ENCODE results near the gene SPATA6. TPM values are rescaled to one million over a fixed set of nuclear protein-coding genes. Genes with fewer than 3 reads are reported as not detected.
"Not testable (repeated sequence)": the region's sequence is repeated elsewhere in the genome, so short reads cannot be mapped to it uniquely, and the experiment has no call there.

Gene SPATA6
- 24.5 and 26.0 TPM in 2 replicates for total RNA-seq
- long read RNA-seq, partial matches to known transcripts = 3 of 11 reads
- long read RNA-seq, other reads (novel, unspliced or antisense) = 8 of 11 reads

DNA sequence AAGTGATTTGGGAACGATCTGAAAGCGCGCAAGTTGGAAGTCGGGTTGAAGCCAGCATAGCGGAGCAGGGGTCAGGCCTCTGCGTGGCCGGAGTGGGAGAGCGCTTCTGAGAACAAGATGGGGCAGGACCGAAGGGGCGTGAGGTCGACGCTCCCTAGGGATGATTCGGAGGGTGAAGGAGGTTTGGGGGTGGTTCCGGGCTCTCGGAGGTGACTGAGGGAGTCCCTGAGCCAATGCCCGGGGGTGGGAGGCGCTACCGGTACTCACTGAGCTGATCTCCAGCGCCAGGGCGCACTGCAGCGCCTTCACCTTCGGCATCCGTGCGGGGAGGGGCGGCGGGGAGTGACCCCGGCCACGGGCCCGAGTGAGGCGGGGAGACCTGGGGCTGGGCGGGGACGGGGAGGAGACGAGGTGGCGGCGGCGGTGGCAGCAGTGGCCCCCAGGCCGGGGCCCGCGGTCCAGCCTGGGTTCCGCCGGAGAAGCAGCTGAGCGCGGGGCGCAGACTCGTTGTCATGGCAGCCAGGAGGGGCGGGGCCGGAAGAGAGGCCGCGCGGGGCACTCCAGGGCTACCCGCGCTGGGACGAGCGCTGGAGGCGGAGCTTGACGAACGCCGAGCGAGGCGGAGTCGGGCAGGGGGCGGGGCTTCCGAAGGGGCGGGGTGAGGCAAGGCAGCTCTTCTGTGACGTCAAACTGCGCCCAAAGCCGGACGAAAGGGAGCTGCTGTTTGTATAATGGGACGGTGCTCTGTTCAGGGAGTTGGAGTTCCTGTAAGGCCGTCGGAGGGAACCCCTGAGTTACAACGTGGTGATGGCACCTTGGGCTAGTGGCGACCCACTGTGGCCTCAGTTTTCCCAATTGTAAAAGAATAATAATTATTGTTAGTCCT, at the start of gene SPATA6:
TSS of gene SPATA6 (minus strand) at position 514 of the 886 bp plus-strand sequence. CDS start at position 318, 196 bp downstream.
- H3K4me3 Mint-ChIP-seq = peak within 1 kb of the TSS; percentile 99
- TF ChIP-seq, protein P1, sequence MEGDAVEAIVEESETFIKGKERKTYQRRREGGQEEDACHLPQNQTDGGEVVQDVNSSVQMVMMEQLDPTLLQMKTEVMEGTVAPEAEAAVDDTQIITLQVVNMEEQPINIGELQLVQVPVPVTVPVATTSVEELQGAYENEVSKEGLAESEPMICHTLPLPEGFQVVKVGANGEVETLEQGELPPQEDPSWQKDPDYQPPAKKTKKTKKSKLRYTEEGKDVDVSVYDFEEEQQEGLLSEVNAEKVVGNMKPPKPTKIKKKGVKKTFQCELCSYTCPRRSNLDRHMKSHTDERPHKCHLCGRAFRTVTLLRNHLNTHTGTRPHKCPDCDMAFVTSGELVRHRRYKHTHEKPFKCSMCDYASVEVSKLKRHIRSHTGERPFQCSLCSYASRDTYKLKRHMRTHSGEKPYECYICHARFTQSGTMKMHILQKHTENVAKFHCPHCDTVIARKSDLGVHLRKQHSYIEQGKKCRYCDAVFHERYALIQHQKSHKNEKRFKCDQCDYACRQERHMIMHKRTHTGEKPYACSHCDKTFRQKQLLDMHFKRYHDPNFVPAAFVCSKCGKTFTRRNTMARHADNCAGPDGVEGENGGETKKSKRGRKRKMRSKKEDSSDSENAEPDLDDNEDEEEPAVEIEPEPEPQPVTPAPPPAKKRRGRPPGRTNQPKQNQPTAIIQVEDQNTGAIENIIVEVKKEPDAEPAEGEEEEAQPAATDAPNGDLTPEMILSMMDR (conservative IDR thresholded peaks at IDR 0.05) = no peak
- H3K27me3 Mint-ChIP-seq (ENCODE audit: low read depth) = no peaks in the 10 kb centered on the region
- H3K4me1 Mint-ChIP-seq = peaks cover 38% of the 10 kb centered on the region
- peak; percentile 92 for DNase-seq (ENCODE audit: low read depth, low spot score)
- H3K9me3 Mint-ChIP-seq = peaks cover 5% of the 10 kb centered on the region
- H3K27ac Mint-ChIP-seq (ENCODE audit: unreplicated experiment) = peak within 1 kb of the TSS; percentile 89
- H3K36me3 Mint-ChIP-seq (ENCODE audit: low read depth) = peaks cover 9% of the 10 kb centered on the region

- peaks cover 20% of the 10 kb centered on the region for H3K27me3 Mint-ChIP-seq (ENCODE audit: low read depth)
- H3K36me3 Mint-ChIP-seq (ENCODE audit: low read depth); H3K27ac Mint-ChIP-seq (ENCODE audit: unreplicated experiment); H3K4me3 Mint-ChIP-seq; H3K9me3 Mint-ChIP-seq; DNase-seq (ENCODE audit: low read depth, low spot score); H3K4me1 Mint-ChIP-seq: not testable (repeated sequence)
These were observed 47.9 kb upstream of the SPATA6 start for GRCh38 chr1:48519896-48520295.

GRCh38 chr1:48506870-48507269, 34.9 kb upstream of the SPATA6 start:
- no peak for DNase-seq (ENCODE audit: low read depth, low spot score)
- TF ChIP-seq, protein P1 (conservative IDR thresholded peaks at IDR 0.05) = no peak
- Mint-ChIP-seq H3K4me1 (peaks cover 7% of the 10 kb centered on the region), H3K9me3 (no peaks in the 10 kb centered on the region), H3K4me3 (no peak overlapping the region), H3K27me3 (ENCODE audit: low read depth) (peaks cover 22% of the 10 kb centered on the region), H3K36me3 (ENCODE audit: low read depth) (no peaks in the 10 kb centered on the region), H3K27ac (ENCODE audit: unreplicated experiment) (no peak overlapping the region)

DNA sequence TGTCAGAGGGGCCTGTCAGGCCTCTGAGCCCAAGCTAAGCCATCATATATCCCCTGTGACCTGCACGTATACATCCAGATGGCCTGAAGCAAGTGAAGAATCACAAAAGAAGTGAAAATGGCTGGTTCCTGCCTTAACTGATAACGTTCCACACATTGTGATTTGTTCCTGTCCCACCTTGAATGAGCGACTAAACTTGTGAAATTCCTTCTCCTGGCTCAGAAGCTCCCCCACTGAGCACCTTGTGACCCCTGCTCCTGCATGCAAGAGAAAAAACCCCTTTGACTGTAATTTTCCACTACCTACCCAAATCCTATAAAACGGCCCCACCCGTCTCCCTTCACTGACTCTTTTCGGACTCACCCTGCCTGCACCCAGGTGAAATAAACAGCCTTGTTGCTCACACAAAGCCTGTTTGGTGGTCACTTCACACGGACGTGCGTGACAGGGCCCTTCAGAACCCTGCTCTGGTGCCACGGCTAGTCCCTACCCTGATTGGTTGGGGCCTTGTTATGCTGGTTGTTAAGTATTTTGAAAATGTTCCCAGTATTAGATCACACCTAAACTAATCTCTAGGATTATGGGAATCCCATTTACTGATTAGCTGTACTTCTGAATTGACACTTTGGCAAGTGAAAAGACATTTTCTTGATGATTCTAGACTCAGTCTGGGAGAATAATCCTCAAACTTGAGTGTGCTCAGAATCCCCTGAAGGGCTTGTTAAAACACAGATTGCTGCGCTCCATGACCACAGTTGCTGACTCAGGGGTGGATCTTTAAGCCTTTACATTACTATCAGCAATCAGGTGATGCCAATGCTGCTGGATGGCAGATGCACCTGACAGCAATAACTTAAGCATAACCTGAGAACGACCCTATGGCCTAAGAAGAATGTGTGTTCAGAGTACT, 28.8 kb upstream of the SPATA6 start:
- no peak overlapping the region for H3K4me3 Mint-ChIP-seq
- H3K27me3 Mint-ChIP-seq (ENCODE audit: low read depth) = no peaks in the 10 kb centered on the region
- H3K4me1 Mint-ChIP-seq = peaks cover 7% of the 10 kb centered on the region
- H3K36me3 Mint-ChIP-seq (ENCODE audit: low read depth) = no peaks in the 10 kb centered on the region
- H3K9me3 Mint-ChIP-seq = no peaks in the 10 kb centered on the region
- DNase-seq (ENCODE audit: low read depth, low spot score) = no peak
- H3K27ac Mint-ChIP-seq (ENCODE audit: unreplicated experiment) = no peak overlapping the region
- TF ChIP-seq, protein P1 (conservative IDR thresholded peaks at IDR 0.05) = no peak

DNA sequence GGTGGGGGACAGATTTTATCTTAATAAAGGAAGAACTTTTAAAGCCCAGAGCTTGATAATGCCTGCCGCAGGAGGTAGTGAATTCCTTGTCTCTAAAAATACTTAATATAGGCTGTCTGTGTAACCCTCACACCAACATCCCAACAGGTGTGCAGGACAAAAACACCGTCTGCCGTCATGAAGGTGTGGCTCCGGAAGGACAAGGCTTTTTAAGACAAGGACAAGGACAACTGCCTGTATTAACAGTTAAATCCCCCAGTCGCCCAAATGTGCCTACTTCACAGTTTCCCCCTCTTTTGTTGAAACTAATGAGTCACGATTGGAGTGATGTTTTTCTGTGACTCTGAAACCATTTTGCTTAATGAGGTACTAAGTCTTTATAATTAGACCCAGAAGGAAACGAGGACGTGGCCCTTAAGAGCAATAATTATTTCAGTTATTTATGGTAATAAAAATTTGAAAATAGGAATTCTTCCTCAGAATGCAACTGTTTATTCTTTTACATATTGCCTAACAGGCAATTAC, 27.3 kb upstream of the SPATA6 start:
- Mint-ChIP-seq H3K36me3 (ENCODE audit: low read depth) (no peaks in the 10 kb centered on the region), H3K27me3 (ENCODE audit: low read depth) (no peaks in the 10 kb centered on the region), H3K9me3 (no peaks in the 10 kb centered on the region), H3K4me1 (peaks cover 12% of the 10 kb centered on the region), H3K27ac (ENCODE audit: unreplicated experiment) (no peak overlapping the region), H3K4me3 (no peak overlapping the region)
- TF ChIP-seq, protein P1 (conservative IDR thresholded peaks at IDR 0.05) = no peak
- DNase-seq (ENCODE audit: low read depth, low spot score) = no peak
